ENCODE data around the gene NAMPT.
"Not testable (repeated sequence)": the region's sequence is repeated elsewhere in the genome, so short reads cannot be mapped to it uniquely, and the experiment has no call there.

Gene NAMPT

DNA sequence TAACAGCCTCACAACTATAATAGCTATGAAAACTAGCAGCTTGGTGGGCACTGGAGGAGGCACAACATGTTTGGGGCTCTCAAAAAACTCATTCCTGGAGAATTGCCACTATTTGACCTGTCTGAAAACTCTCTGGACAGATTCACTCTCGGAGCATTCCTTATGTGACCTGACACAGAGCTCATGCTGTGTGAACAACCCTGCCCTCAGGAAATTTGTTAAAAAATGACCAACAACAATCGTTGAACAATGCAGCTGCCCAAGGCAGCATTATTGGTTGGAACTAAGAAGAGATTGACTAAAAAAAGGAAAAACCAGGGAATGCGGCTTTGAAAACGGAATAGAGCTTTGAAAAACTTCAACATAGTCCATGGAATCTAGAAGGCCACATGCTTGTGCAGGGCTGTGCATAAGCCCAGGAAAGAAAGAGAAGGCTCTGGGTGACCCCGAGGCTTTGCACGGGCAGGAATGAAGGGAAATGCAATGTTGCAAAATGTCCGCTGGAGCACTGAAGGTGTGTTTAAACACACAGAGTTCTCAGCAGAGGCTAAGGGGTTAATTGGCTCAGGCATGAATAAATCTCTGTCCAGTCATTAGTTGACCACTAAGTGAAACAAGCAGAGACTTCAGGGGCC lies 52.8 kb downstream of the NAMPT start:
- DNase-seq (ENCODE audit: low read depth in 2 of 2): no peak

DNA sequence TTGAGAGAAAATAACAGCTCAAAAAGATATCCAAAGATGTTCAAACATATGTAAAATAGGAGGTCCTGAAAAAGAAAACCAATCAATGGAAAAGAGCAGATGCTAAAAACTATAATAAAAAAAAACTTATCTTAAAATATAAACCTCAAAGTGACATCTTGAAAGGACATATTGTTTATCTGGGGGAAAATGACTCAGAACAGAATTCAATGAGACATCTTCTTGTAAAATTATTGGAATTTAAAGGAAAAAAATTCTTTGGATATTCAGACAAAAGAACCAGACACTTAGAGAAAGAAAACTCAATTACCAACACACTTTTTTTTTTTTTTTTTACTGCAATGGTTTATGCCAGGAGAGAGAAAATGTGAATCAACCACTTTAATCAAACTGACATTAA lies 58.9 kb downstream of the NAMPT start:
- no peak for DNase-seq (ENCODE audit: low read depth in 2 of 2)

- no peak for DNase-seq (ENCODE audit: low read depth in 2 of 2)
Measured at GRCh38 chr7:106224797-106225196, 60.0 kb downstream of the NAMPT start.

- DNase-seq (ENCODE audit: low read depth in 2 of 2): no peak
Measured at GRCh38 chr7:106223156-106223555, 61.6 kb downstream of the NAMPT start.

DNA sequence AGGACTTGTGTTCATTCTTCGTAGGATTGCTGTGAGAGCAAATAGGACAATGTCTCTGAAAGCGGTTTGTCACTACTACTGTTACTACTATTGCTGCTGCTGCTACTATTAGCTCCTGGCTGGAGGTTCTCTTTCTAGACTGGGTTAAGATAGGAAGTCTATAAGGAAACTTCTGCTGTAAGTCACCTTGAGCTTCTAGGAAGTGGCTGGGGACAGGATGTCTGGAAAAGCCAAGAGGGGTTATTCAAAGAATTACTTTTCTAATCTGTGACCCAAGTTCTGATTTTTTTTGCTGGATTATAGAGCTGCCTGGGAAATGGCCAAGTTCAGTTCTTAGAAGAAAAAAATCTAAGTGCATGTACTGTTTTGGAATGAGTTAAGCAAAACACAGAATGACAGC lies 62.2 kb downstream of the NAMPT start:
- no peak for DNase-seq (ENCODE audit: low read depth in 2 of 2)

GRCh38 chr7:106220307-106220706 lies 64.5 kb downstream of the NAMPT start:
- no peak for DNase-seq (ENCODE audit: low read depth in 2 of 2)

DNA sequence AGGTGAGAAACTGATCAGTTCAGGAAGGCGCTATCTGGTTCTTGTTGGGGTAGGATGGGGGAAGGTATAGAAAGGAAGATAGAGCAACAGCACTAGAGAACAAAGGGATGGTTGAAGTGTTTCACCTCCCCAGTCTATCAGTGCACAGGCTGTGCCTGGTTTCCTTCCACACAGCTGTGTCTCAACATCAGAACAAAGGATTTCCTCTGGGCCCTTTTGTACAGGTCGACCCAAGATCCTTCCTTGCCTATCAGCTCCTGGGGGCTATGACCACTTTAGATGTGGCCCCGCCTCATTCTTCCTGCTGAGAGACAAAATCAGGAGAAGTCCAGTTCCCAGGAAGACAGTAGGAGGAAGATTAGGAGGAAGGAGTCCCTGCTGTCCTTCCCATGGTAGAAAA lies 65.6 kb downstream of the NAMPT start:
- DNase-seq (ENCODE audit: low read depth in 2 of 2): no peak

DNA sequence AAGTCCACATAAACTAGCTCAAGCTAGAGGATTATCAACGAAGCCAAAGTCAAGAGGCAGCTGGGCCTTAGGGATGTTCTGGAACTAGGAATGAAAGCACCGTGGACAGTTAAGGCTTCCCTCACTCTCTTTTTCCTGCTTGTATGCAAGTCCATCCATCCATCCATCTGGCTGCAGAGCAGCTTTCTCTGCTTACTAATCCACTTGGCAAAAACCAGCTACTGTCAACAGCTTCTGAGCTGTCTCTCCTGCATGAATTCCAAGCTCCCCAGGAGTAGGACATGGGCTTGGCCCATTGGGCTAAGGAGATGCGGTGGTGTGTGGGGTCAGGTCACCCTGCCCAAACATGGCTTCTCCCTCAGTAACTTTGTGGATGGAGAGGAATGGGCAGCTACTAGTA lies 66.2 kb downstream of the NAMPT start:
- DNase-seq (ENCODE audit: low read depth in 2 of 2): no peak

DNA sequence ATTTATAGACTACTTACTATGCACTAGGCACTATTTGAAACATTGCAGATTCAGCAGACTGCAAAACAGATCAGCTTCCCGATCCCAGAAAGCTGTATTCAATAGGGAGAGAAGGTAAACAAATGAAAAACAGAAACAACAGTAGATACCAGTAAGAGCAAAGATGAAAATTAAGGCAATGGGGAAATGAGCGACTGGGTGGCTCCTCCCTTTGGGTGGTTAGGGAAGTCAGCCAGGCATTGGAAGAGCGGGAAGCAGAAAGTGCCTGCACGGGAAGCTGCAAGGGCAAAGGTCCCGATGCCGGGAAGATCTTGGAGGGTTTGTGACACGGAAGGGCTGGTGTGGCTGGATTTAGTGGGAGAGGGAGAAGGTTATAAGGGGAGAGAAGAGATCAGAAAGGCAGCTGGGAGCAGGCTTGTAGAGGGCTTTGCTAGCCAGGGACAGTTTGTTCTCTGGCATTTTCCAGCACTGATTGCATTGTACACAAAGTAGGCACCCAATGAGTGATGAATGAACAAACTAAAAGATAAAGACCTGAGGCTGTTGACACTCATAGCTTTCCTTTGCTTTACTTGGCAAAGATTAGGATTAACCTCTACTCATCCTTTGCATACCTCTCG lies 67.8 kb downstream of the NAMPT start:
- no peak for DNase-seq (ENCODE audit: low read depth in 2 of 2)

DNA sequence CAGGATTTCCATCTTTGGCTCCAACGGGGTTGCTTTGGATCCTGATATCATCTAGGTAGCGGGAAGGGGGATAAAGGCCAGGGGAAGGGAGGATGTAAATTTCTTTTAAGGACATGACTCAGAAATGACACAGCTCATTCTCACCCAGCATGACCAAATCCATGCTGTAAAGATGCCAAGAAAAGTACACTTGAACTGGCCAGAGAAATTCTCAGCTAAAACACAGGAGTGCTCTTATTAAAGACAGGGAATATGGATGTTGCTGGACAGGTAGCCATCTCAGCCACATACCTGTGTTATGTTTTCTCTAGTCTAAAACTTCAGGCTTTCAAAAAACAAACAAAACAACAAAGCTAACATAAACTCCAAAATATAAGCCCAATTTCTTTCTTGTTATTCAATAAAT lies 68.3 kb downstream of the NAMPT start:
- DNase-seq (ENCODE audit: low read depth in 2 of 2): no peak

GRCh38 chr7:106215868-106216516 lies 68.8 kb downstream of the NAMPT start:
- no peak for DNase-seq (ENCODE audit: low read depth in 2 of 2)

DNA sequence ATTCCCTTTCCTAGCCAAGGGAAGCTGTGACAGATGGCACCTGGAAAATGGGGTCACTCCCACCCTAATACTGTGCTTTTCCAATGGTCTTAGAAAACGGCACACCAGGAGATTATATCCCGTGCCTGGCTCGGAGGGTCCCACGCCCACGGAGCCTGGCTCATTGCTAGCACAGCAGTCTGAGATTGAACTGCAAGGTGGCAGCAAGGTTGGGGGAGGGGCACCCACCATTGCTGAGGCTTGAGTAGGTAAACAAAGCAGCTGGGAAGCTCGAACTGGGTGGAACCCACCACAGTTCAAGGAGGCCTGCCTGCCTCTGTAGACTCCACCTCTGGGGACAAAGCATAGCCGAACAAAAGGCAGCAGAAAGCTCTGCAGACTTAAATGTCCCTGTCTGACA lies 75.8 kb downstream of the NAMPT start:
- not testable (repeated sequence) for DNase-seq (ENCODE audit: low read depth in 2 of 2)

DNA sequence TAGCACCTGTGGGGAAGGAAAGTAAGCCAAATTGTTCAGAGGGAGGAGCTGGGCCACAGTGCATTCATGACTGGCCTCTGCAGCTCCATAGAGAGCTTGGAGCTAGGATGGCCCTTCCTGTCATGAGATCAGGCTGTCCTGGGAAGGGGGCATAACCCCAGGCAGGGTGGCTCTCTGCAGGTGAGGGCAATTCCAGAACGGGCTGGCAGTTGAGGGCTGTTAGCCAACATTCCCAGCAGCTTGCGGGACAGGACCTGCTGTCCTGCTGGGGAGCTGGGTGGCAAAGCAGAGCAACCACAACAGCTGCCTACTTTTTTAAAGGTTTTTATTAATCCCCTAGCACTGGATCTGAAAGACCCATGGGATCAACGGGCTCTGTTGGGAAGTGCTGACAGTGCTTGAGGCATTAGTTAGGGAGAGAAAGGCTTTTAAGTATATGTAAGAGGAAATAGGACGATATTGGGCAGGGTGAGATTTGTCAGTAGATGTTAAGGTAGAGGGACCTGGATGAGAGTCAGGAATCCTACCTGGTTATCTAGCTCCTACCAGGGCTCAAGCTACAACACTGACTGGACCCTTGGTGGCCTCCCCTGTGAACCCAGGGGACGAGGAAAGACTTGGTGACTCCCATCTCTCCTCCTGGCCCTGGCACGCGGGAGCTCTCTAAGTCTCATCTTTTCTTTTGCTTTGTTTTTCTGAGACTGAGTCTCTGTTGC lies 77.8 kb downstream of the NAMPT start:
- no peak for DNase-seq (ENCODE audit: low read depth in 2 of 2)

DNA sequence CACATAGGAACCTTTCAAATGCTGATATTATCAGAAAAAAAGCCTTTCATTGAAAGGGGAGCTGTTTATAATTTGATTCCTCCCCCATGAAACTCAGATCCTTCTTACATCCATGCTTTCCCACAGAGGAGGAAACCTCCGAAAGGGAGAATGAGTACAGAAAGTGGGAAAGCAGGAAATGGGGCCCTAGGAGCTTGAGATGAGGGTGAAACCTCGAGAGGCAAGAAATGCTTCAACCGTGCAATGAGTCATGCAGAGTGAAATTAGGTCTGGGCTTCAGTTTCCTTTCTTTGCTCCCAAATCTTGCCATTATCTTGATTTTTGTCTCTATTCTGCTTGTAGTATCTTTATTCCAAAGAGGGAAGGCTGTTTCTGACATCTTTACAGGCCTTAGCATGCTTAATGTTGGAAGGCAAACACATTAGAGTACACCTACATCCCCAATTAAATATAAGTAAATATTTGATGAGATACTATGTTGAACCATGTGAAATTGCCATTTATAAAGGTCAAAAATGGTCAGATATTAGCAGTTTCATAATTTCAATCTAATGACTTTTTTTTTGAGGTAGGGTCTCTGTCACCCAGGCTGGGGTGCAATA lies 79.1 kb downstream of the NAMPT start:
- no peak for DNase-seq (ENCODE audit: low read depth in 2 of 2)

DNA sequence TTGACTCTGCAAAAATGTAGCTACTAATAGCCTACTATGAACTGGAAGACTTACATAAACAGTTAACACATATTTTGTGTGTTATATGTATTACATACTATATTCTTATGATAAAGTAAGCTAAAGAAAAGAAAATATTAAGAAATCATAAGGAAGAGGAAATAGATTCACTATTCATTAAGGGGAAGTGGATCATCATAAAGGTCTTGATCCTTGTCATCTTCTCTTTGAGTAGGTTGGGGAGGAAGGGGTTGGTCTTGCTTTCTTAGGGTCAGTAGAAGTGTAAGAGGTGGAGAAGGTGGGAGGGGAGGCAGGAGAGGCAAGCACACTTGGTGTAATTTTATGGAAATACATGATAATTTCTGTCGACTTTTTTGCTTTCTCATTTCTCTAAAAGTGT lies 81.3 kb downstream of the NAMPT start:
- no peak for DNase-seq (ENCODE audit: low read depth in 2 of 2)

DNA sequence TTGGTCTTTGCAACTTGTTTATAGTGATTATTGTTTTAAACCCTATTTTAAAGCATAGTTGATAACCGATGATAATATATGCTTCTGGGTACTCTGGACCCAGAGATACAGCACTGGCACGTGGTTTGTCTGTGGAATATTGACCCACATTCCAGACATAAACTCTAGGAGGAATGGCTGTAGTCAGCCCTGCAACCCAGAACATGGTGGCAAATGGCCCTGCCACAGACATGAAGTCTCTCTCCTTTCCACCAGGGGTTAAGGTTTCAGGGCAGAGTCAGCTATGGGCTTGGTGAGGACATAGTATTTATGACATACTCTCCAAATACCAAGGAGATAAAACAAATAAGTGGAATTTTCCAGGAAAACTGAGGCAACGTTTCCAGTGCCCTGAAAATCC lies 83.6 kb downstream of the NAMPT start:
- DNase-seq (ENCODE audit: low read depth in 2 of 2): no peak

DNA sequence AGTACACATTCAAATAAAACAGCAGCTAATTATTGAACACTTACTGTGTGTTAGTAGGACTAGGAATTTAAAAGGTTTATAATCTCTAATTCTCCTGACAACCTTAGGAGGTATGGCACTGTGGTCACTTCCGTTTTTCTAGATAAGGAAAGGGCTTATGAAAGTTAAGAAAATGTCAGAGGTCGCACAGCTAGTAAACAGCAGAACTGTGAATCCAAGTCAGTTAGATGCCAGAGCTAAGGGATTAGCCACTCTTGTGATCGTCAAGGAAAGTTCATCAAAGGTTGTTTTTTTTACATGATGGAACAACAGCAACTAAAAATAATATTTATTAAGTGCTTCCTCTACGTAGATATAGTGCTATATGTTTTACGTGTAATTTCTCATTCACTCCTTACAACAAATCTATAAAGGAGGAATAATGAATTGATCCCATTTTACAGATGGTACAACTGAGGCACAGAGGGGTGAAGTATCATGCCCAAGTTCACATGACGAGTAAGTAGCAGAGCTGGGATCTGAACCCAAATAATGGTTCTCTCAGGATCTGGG lies 84.9 kb downstream of the NAMPT start:
- no peak for DNase-seq (ENCODE audit: low read depth in 2 of 2)

GRCh38 chr7:106199024-106199423 lies 85.8 kb downstream of the NAMPT start:
- no peak for DNase-seq (ENCODE audit: low read depth in 2 of 2)

Data from stimulated activated CD8-positive, alpha-beta memory T cell treated with anti-CD3 and anti-CD28 coated beads, Interleukin-15, amount 100 ng/mL, for 4 hours (primary cell).